Peyer's patch (tissue), 4 donors: Measurements from ENCODE around the gene ANKRD28.

Experiments
- POLR2A ChIP-seq, 2 donors: fragments of 450-650 bp; IDR thresholded peaks; one replicate each; pipeline ENCODE4 v1.5.1; 2017; ENCODE audit warnings: antibody characterized with exemption in 2 of 2, mild to moderate bottlenecking in 2 of 2, moderate library complexity in 2 of 2
- TF ChIP-seq, protein P1 (sequence below), 6 experiments: fragments of 450-650 bp in 4 of 6; fragments of 200-600 bp in 2 of 6; sonication (generic) in 1 of 6; IDR thresholded peaks; one replicate each; pipeline ENCODE4 v1.5.1; 2017 to 2019; ENCODE audit warnings: antibody characterized with exemption in 6 of 6, mild to moderate bottlenecking in 3 of 6, moderate library complexity in 1 of 6

DNA sequence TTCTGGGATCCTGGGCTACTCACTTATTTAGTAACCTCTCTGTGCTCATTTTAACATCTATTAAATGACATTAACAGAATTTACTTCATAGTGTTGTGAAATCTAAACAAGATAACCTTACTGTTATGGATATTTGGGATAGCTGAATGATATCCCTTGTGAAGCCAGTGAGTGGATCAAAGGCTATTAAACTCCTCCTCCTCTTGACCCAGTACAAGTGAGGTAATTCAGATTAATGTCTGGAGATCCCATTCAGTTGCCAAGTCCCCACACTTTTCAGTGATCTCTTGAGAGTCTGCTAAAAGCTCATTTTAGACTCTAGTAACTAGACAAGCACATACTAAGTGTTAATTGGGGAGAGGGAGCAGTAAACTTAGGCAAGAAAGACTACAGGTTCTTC lies 2.5 kb upstream of the ANKRD28 start:
- TF ChIP-seq, protein P1, sequence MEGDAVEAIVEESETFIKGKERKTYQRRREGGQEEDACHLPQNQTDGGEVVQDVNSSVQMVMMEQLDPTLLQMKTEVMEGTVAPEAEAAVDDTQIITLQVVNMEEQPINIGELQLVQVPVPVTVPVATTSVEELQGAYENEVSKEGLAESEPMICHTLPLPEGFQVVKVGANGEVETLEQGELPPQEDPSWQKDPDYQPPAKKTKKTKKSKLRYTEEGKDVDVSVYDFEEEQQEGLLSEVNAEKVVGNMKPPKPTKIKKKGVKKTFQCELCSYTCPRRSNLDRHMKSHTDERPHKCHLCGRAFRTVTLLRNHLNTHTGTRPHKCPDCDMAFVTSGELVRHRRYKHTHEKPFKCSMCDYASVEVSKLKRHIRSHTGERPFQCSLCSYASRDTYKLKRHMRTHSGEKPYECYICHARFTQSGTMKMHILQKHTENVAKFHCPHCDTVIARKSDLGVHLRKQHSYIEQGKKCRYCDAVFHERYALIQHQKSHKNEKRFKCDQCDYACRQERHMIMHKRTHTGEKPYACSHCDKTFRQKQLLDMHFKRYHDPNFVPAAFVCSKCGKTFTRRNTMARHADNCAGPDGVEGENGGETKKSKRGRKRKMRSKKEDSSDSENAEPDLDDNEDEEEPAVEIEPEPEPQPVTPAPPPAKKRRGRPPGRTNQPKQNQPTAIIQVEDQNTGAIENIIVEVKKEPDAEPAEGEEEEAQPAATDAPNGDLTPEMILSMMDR (IDR thresholded peaks at IDR 0.05), result no peak
- TF ChIP-seq POLR2A (IDR thresholded peaks at IDR 0.05), result no peak
